H4 (cell line): ENCODE measurements around the gene USP8. TPM values are rescaled to one million over a fixed set of nuclear protein-coding genes. Genes with fewer than 3 reads are reported as not detected.
"Not testable (repeated sequence)": the region's sequence is repeated elsewhere in the genome, so short reads cannot be mapped to it uniquely, and the experiment has no call there.

Experiments used
- DNase-seq: peaks from one replicate; pipeline ENCODE4 v3.0.0-alpha.2; 2015; ENCODE audit warnings: low spot score
- total RNA-seq: library from RNA; depleted of rRNA; stranded (reverse); fragments of >200 nt; shearing (Covaris generic); gene quantifications from 2 replicates; pipeline ENCODE4 v1.2.3, GENCODE V29; 2014; rRNA removed

Gene USP8
- 39.5 and 47.7 TPM in 2 replicates for total RNA-seq

- peak; percentile 97 for DNase-seq
Measured at GRCh38 chr15:50424066-50424890, at the start of gene USP8. Gene USP8, plus strand, starts transcription at chr15:50424405. Its CDS starts 14,669 bp downstream, at chr15:50439074.

- DNase-seq = no peak
Measured at GRCh38 chr15:50377867-50378751, 46.1 kb upstream of the USP8 start.

GRCh38 chr15:50378776-50379175 is 45.4 kb upstream of the USP8 start:
- no peak for DNase-seq

- DNase-seq = not testable (repeated sequence)
Measured at GRCh38 chr15:50379413-50379812, 44.8 kb upstream of the USP8 start.

- DNase-seq = peak; percentile 8
Measured at GRCh38 chr15:50380089-50380488, 44.1 kb upstream of the USP8 start.

GRCh38 chr15:50381438-50381837 is 42.8 kb upstream of the USP8 start:
- DNase-seq = no peak

GRCh38 chr15:50382408-50382807 is 41.8 kb upstream of the USP8 start:
- DNase-seq = not testable (repeated sequence)

GRCh38 chr15:50390554-50391264 is 33.5 kb upstream of the USP8 start:
- DNase-seq = no peak

- not testable (repeated sequence) for DNase-seq
Measured at GRCh38 chr15:50391561-50391960, 32.6 kb upstream of the USP8 start.

- no peak for DNase-seq
Measured at GRCh38 chr15:50411870-50412269, 12.3 kb upstream of the USP8 start.

GRCh38 chr15:50414624-50415023 is 9.6 kb upstream of the USP8 start:
- no peak for DNase-seq

- peak; percentile 34 for DNase-seq
Measured at GRCh38 chr15:50415752-50416404, 8.3 kb upstream of the USP8 start.

- no peak for DNase-seq
Measured at GRCh38 chr15:50416890-50417289, 7.3 kb upstream of the USP8 start.

GRCh38 chr15:50418041-50418583 is 6.1 kb upstream of the USP8 start:
- peak; percentile 21 for DNase-seq

- DNase-seq = no peak
Measured at GRCh38 chr15:50425219-50425618, 1.0 kb downstream of the USP8 start.

GRCh38 chr15:50425678-50426246 is 1.6 kb downstream of the USP8 start:
- DNase-seq = not testable (repeated sequence)

- DNase-seq = no peak
Measured at GRCh38 chr15:50426428-50426827, 2.2 kb downstream of the USP8 start.

GRCh38 chr15:50431204-50431603 is 7.0 kb downstream of the USP8 start:
- no peak for DNase-seq

- no peak for DNase-seq
Measured at GRCh38 chr15:50432230-50432629, 8.0 kb downstream of the USP8 start.

- DNase-seq = no peak
Measured at GRCh38 chr15:50435772-50436171, 11.6 kb downstream of the USP8 start.

GRCh38 chr15:50438251-50438650 is 14.0 kb downstream of the USP8 start:
- no peak for DNase-seq
